Stimulated activated CD4-positive, alpha-beta T cell treated with anti-CD3 and anti-CD28 coated beads, Interleukin-4, amount 100 ng/mL, for 24 hours (primary cell): ENCODE measurements around the gene PRDM5.

ENCODE experiments used
- DNase-seq: peaks from one replicate; pipeline ENCODE4 v3.0.0-alpha.2; 2020

PRDM5 gene

GRCh38 chr4:120815361-120815760 is 107.2 kb downstream of the PRDM5 start:
- no peak for DNase-seq

- no peak for DNase-seq
Observed at GRCh38 chr4:120814886-120815285, 107.6 kb downstream of the PRDM5 start.

GRCh38 chr4:120812216-120812615 is 110.3 kb downstream of the PRDM5 start:
- no peak for DNase-seq

GRCh38 chr4:120809518-120809917 is 113.0 kb downstream of the PRDM5 start:
- DNase-seq: no peak

- DNase-seq: no peak
Observed at GRCh38 chr4:120808475-120809141, 113.9 kb downstream of the PRDM5 start.

- no peak for DNase-seq
Observed at GRCh38 chr4:120801137-120801758, 121.3 kb downstream of the PRDM5 start.

- DNase-seq: no peak
Observed at GRCh38 chr4:120798570-120798969, 124.0 kb downstream of the PRDM5 start.

GRCh38 chr4:120796271-120796670 is 126.3 kb downstream of the PRDM5 start:
- DNase-seq: no peak

- no peak for DNase-seq
Observed at GRCh38 chr4:120785202-120785601, 137.3 kb downstream of the PRDM5 start.

GRCh38 chr4:120777459-120777858 is 145.1 kb downstream of the PRDM5 start:
- DNase-seq: no peak

- no peak for DNase-seq
Observed at GRCh38 chr4:120775431-120775830, 147.1 kb downstream of the PRDM5 start.

GRCh38 chr4:120773641-120774040 is 148.9 kb downstream of the PRDM5 start:
- no peak for DNase-seq

GRCh38 chr4:120771907-120772306 is 150.6 kb downstream of the PRDM5 start:
- DNase-seq: no peak

- no peak for DNase-seq
Observed at GRCh38 chr4:120770897-120771296, 151.6 kb downstream of the PRDM5 start.

GRCh38 chr4:120769227-120769626 is 153.3 kb downstream of the PRDM5 start:
- DNase-seq: no peak

GRCh38 chr4:120765260-120765680 is 157.3 kb downstream of the PRDM5 start:
- DNase-seq: no peak

- DNase-seq: no peak
Observed at GRCh38 chr4:120763650-120764049, 158.9 kb downstream of the PRDM5 start.

- no peak for DNase-seq
Observed at GRCh38 chr4:120761070-120761469, 161.5 kb downstream of the PRDM5 start.

- no peak for DNase-seq
Observed at GRCh38 chr4:120760047-120760446, 162.5 kb downstream of the PRDM5 start.

GRCh38 chr4:120755864-120756263 is 166.7 kb downstream of the PRDM5 start:
- DNase-seq: no peak

GRCh38 chr4:120754590-120754989 is 167.9 kb downstream of the PRDM5 start:
- no peak for DNase-seq

GRCh38 chr4:120753854-120754253 is 168.7 kb downstream of the PRDM5 start:
- no peak for DNase-seq

- DNase-seq: no peak
Observed at GRCh38 chr4:120750152-120750525, 172.4 kb downstream of the PRDM5 start.

GRCh38 chr4:120749445-120750151 is 172.9 kb downstream of the PRDM5 start:
- DNase-seq: no peak
